Fibroblast of skin of left biceps (primary cell): ENCODE measurements around the gene IPO8.
A peak's percentile ranks its signal among the peaks of the same experiment; 100 is the strongest.

Experiments used
- DNase-seq, 2 experiments: peaks; one replicate each; pipeline ENCODE4 v3.0.0-alpha.2; 2013; ENCODE audit warnings: low read depth in 2 of 2

IPO8 gene

DNA sequence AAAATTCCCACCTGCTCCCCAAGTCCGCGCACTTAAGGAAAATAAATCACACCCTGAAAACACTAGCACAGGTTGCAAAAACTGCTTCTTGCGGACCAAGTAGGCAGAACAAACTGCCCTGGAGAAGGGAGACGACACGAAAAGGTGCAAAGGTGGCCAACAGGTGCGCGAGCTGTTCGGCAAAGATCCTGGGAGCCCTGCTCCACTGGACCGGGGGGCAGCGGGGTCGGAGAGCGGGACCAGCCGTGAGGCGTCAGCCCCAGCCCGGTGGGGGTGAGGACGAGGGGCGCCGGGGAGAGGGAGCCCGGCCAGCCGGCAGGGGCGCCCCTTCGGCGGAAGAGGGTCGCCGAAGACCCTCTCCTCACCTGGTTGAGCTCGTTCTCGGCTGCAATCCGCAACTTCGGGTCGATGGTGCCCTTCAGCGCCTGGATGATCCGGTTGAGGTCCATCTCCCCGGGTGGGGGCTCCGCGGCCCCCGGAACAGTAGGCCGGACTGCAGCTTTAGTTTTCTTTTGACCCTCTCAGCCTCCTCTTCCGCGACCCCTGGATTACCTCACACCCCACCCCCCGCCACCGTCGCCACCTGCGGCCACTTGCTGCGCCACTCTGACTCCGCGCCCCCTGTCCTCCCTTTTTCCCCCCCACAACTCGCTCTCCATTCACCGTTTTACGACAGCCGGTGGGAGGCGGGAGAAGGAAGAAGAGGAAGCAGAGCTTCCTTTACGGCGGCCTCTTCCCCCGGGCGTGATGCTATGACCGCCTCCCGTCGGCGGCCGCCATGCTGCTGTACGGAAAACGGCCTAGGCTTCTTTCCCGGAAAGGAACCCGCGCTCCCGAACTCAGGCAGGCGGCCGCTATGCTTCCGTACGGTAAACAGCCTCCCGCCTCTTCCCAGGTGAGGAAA, at the start of gene IPO8:
Gene IPO8, minus strand, starts transcription at position 671 of the 904 bp plus-strand sequence. Its CDS starts 222 bp downstream, at position 449.
- peak; percentile 84 to 85 for DNase-seq

GRCh38 chr12:30744321-30744720, 48.7 kb upstream of the IPO8 start:
- DNase-seq: no peak

- no peak for DNase-seq
These were observed 44.6 kb upstream of the IPO8 start for GRCh38 chr12:30740274-30740673.

GRCh38 chr12:30739020-30739419, 43.4 kb upstream of the IPO8 start:
- no peak for DNase-seq

DNA sequence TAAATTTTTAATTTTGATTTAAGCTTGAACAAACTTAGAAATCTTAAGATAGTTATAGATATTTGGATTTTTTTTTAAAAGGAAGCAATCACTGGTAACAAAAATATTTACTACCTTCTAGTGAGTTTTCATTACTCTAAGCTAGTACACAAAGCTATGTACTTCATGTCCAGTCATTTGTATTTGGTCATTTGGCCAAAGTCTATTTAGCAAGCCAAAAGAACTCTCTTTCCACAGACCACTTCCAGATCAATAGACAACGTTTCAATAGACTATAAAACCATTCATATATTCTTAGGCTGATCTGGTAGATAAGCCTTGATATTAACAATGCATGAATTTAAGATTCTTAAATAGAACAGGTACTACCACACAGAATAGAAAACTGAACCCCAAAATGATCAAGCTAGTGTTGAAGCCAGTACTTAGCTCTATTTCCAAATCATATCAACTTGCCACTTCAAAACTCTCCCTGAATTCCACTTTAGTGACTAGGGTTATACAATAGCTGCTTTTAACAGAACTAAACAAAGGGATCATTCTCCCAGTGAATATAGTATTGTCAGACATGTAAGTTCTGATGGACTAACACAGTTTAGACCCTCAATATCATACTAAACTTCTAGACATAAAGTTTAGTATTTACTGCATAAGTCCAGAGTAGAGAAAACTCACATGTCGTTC, 37.4 kb upstream of the IPO8 start:
- no peak for DNase-seq

DNA sequence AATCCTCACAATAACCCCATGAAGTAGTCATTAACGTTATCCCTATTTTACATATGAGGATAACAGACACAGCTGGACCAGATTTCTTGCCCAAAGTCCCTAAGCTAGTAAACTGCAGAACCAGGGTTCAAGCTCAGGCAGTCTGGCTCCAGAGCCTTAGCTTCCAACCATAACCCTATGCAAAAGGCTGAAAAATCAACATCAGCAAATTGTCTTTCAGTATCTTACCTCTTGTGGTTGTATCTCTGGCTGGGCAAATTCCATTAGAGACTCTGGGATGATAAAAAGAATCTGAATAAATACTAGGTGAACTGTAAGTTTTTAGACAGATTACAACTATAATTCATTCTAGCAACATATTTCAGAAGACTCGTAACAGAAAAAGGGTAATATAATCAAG, 34.3 kb upstream of the IPO8 start:
- no peak for DNase-seq

DNA sequence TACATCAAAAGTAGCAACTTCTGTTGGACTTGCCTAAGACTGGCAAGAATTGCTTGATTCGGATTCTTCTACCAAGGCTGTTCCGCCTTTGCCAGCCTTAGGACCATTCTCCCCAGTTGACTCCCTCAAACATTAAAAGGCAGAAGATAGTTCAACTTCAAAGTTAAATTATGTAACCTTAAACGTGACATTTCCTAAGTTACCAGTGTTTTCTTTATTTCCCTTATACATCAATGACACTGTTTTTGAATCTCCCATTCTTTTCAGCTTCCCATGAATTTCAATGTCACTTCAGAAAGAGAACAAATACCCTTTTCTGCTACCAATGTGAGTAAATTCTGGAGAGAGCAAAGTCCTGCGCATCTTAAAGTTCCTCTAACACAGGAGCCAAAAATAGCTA, 33.9 kb upstream of the IPO8 start:
- no peak for DNase-seq

DNA sequence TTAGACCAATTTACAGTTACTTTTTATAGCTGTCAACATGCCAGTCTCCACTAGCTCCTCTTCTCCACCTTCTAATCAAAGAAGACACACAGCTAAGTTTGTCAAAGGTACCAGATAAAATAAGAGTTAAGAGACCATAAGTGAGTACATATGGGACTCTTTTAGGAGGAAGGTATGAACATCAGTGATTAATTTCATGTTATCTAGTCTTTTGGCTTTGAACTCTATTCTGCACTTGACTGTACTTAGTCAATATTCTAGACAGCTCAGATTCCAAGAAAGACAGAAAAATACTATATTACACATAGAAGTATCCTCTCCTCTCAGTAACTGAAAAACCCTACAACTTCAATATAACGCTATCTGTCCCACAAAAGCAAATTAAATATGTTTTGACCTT, 31.0 kb upstream of the IPO8 start:
- DNase-seq: no peak

DNA sequence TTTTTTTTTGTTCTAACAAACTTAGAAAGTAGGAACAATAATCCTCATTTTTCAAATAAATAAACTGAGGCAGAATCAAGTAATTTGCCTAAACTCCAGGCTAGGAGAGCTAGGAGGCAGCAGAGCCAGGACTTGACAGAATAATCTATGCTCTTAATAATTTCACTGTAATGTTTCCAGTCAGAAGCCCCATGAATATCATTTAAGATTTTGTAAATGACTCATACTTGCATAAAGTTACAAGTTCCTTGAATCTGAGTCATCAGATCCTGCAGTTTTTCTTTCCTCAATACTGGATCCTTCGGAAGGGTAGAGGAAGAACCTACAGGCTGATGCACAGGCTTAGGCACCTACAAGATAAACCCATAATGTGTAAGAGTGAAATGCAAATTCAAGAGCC, 30.1 kb upstream of the IPO8 start:
- peak; percentile 67 to 68 for DNase-seq

GRCh38 chr12:30719060-30719459, 23.4 kb upstream of the IPO8 start:
- peak; percentile 58 to 59 for DNase-seq

DNA sequence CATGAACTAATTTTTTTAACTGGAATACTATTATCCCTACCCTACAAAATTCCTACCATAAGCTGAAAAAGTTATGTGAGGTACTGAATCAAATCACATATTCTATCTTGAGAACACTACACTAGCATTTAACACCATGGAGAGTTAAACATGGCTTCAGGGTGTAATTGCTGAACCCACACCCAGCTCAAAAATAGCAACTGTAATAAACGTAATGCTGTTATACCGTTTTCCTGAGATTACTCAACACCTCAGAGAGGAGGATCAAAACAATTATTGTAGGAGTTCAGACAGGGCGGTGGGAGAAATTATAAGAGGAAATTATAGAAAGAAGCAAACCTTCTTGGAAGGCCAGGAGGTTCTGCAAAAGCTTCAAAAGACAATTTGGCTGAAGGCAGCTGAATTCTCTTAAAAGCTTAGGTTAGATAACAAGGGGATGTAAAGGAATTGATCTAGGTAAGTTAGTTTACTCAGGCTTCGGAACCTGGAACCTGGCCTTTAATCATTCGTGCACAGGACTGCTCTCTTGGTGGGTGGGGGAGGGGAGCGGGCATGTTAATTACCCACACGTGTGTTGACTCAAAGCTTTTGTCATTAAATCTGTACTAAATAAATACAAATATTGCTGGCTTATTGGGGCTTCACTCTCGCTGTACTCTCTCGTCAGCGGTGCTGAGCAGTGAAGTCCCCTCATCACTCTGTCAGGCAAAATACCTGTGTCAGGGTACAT, 12.1 kb upstream of the IPO8 start:
- no peak for DNase-seq

- DNase-seq: no peak
These were observed 10.8 kb upstream of the IPO8 start for GRCh38 chr12:30706476-30706875.

DNA sequence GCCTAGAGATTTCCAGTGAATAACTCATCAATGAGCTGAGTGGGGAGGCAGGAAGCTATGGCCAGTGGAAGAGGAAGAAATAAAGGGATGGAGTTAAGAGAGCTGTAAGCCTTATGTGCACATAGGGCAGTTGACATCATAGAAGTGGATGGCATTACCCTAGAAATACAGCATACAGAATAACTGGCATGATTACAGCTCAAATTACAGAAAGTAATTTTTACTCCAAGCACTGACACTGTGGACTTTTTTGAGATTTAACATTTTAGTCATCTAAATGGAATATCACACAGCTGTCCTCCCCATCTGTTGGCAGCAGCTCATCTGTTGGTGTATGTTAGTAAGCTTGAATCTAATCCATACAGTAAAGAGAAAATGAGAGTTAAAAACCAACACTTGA, 5.4 kb upstream of the IPO8 start:
- DNase-seq: no peak

GRCh38 chr12:30700216-30700900, 4.7 kb upstream of the IPO8 start:
- no peak for DNase-seq

DNA sequence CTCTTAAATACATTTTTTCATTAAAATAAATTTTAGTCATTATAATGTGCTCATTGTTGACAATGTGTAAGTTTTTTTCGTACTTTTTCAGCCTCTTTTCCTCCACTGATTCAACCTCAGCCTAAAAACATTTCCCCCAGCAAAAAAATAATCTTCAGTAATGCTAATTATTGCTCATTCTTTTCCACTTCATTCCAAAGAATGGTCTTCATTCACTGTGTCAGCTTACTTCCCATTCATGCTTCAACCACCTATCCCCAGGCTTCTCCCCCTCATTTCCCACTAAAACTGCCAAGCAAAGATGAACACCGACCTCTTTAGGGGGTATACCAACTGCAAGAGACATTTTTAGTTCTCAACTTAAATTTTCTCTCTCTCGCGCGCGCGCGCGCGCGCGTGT, 2.7 kb upstream of the IPO8 start:
- DNase-seq: no peak

DNA sequence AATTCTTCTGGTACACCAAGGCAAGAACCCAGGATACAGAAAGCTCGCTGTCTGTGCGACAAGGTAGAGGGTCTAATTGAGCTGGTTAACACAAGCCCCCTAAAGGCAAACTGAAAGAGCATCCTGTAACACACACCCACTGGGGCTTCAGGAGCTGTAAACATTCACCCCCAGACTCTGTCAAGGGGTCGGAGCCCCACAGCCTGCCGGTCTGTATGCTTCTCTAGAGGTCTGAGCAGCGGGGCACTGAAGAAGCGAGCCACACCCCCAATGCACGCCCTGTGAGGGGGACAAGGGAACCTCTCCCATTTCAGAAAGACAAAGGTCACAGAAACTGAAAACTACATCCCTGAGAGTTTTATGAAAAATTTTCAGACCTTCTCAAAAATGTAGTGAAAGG, 1.3 kb upstream of the IPO8 start:
- no peak for DNase-seq

- no peak for DNase-seq
These were observed 817 bp upstream of the IPO8 start for GRCh38 chr12:30696486-30696885.

GRCh38 chr12:30696103-30696408, 387 bp upstream of the IPO8 start:
- DNase-seq: no peak

GRCh38 chr12:30694412-30695198, 1.1 kb downstream of the IPO8 start:
- DNase-seq: no peak

GRCh38 chr12:30692470-30692869, 3.2 kb downstream of the IPO8 start:
- no peak for DNase-seq
